Measurements from ENCODE around the gene CMKLR1.

Gene CMKLR1

DNA sequence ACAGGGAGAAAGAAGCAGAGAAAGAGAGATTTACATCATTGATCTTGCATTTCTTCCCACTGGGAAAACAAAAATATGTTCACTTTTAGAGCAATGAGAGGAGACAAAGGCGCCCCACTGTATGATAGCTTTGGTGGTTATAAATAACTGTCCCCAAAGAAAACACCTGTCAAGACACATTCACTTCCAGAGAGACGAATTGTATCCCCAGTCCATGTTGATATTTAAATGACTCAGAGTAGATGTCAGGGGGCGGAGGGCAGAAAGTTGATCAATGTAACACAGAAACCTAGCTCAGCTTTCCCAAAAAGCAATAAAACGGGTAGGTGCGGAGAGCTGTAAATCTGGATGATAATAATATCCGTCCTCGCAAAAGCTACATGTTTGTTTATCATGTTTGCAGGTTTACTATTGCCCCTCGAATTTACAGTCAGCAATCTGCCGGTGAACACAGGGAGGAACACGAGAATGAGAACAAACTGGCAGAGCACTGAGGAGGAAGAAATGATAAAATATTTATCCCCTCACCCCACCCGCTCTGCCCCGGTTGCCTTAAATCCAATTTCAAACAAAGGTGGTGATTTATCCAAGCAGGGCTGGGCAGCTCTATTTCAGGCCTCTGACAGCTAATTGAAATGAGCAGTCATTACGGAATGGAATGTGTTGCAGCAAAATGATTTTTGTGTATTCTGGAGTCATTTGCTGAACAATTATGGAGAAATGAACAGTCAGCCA is 84.4 kb downstream of the CMKLR1 start:
- DNase-seq, result no peak

DNA sequence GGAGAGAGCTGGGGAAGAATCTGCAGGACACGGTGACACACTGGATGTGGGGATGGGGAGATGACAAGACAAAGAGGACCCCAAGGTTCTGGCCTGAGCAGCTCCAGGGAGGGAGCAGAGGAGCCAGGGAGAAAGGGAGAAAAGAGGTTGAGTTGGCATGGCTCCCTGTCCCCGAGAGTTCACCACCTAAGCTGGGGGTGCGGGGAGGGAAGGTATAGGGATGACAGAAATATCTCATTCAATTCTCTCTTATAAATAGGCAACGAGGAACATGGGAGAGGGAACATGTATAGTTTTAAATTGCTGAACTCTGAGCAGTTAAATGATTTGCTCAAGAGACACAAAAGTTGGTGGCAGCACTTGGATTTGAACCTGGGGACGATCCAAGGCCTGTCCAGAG is 85.1 kb downstream of the CMKLR1 start:
- no peak for DNase-seq

DNA sequence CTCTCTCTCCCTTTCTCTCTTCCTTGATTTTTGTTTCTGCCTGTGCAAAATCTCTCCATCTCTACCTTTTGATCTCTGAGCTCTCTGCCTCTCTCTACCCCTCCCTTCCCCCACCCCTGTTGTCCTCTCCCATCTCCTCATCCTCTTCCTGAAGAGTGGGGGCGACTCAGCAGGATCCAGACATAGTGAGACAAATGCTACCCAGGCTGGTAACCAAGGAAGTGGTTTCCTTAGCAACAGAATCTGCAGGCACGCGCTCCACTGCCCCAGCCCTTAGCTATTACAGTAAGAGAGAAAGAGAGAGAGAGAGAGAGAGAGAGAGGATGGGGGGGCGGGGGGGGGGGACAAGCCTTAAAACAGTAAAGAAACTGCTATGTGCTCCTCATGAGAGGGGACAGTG is 85.6 kb downstream of the CMKLR1 start:
- DNase-seq, result no peak

DNA sequence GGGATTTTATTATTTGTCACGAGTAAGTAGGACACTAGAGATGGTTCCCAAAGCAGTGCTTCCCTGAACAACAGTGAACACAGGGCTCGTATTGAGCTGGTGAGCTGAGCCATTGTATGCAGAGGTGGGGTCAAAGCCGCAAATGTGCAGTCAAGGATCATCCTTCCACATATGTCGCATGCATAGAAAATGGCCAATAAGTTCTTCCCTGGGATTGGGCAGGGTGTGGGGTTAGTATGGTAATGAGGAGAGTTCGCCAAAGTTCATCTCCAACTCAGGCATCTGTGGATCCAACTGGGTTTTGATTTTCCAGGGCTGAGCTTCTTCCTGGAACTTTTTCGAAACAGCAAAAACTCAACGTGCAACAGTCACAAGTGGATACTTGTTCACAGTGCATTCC is 86.6 kb downstream of the CMKLR1 start:
- no peak for DNase-seq

DNA sequence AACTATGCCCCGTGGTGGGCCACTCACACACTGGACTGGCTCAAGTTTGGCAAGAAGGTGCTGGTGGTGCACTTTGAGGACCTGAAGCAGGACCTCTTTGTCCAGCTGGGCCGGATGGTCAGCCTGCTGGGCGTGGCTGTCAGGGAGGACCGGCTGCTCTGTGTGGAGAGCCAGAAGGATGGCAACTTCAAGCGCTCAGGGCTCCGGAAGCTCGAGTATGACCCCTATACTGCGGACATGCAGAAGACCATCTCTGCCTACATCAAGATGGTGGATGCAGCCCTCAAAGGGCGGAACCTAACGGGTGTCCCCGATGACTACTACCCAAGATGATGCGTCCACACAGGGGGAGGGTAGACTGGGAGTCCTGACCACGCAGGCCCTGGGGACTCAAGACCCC is 91.1 kb downstream of the CMKLR1 start:
- DNase-seq, result no peak

DNA sequence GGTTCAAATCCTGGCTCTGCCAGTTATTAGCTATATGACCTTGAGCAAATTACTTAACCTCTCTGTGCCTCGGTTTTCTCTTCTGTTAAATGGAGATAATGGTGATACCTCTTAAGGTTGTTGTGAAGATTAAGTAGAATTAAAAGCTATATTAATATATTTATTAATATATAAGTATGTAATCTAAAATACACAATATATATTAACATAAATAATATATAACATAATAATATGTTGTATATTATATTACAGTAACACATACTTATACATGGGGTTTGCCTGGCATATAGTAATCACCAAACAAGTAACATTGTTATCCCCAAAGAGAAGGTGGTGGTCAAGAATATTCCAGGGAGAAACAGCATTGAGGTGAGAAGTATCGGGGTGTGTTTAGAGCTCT is 92.0 kb downstream of the CMKLR1 start:
- no peak for DNase-seq

DNA sequence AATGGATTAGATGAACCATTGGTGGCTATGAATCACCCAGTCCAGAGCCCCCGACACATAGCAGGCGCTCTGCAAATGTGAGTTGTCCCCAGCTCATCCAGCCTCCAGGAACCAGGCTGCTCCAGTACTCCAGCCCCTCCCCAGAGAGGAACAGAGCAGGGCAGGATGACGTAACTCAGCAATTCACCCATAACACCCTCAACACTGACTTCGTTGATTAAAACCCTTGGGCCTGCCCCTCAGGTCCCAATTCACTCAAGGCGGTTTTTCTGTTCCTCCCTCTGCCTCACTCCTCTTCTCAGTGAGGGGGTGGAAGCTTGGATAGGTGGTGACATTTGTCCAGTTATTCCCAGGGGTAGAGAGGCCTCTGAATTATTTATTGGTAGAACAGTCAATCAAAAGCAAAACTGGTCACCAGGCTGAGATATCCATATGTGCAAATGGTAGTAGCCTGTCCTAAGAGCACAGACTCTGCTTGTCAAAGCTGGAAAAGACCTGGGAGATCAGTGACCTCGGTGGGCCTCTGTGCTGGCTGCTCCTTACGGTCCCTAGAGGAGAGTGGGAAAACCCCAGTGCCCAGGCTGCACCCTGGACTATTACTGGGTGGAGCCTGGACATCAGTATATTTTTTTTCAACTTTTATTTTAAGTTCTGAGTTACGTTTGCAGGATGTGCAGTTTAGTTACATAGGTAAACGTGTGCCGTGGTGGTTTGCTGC is 97.0 kb downstream of the CMKLR1 start:
- no peak for DNase-seq

DNA sequence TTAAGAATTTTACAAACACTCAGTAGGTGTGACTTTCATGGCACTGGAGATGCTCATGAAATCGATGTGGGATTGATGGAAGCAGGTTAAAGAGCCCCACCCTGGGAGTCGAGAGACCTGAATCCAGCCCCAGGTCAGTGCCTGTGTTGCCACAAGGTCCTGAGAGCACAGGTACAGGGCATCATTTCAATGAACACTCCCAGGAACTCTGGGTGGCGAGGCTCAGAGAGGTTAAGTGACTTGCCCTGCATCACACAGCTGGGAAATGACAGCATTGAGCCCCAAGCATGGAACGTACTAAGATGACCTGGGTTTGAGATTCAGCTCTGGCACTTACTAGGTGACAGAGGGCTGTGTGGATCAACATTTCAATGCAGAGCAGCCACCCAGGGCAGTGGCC is 98.2 kb downstream of the CMKLR1 start:
- no peak for DNase-seq

DNA sequence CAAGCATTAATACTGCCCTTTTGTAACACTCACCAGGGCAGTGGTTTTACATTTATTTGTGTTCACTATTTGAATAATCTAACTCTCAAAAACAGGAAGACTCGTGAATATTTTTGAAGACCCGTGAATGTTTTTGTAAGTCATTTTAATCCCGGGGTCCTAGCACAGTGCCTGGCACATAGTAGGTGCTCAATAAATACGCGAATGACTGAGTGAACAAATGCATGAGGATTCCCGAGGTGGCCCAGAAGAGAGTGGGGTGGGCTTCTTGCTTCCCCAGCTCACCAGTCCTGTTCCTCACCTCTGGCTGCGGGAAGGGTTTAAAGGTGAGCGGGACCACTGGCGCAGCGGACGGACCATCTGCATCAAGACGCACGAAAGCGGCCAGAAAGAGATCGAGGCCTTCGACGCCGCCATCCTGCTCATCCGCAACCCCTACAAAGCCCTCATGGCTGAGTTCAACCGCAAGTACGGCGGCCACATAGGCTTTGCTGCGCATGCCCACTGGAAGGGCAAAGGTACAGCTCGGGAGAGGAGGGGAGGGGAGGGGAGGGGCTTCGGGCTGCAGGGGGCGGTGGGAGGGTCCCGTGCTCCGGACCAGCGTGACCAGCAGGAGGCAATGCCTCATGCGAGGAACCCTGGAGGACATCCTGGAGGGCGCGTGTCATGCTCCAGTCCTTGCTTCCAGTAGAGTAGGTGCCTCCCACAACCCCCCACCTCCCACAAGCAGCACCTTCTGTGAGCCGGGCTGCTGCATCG is 98.9 kb downstream of the CMKLR1 start:
- no peak for DNase-seq

DNA sequence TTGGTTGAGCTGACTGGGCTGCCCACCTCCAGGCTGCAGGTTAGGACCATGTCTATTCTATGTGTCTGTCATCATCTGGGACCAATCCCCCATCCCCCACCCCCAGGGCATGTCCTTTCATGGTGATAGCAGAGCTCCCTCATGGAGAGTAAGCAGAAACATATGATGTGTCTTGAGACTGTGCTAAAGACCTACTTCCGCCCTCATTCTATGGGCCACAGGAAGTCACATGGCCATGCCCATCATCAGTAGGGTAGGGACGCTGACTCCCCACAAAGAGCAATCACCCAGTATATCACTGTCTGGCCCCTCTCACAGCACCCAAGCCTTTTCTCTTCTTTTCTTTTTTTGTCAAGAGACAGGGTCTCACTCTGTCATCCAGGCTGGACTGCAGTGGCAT is 99.7 kb downstream of the CMKLR1 start:
- DNase-seq, result no peak

DNA sequence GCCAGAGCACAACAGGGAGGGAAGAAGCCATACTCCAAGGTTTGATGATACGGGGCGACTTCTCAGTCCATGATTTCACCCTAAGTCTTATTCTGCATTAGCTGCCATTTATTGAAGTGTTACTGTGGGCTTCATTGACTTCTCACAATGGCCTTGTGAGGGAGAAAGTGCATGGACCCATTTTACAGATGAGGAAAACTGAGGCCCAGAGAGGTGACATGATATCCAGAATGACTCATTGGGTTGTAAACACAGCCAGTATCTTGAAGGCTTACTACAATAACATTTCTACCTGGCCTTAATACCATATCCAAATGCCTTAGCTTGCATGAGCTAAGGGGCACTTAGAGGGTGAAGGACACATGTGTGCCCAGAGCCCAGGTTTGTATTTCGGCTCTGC is 100.6 kb downstream of the CMKLR1 start:
- no peak for DNase-seq
